ENCODE data around the gene ONECUT1. TPM values are rescaled to one million over a fixed set of nuclear protein-coding genes. Genes with fewer than 3 reads are reported as not detected.

ONECUT1 gene
- total RNA-seq, 2 experiments from 2014 or later = not detected

DNA sequence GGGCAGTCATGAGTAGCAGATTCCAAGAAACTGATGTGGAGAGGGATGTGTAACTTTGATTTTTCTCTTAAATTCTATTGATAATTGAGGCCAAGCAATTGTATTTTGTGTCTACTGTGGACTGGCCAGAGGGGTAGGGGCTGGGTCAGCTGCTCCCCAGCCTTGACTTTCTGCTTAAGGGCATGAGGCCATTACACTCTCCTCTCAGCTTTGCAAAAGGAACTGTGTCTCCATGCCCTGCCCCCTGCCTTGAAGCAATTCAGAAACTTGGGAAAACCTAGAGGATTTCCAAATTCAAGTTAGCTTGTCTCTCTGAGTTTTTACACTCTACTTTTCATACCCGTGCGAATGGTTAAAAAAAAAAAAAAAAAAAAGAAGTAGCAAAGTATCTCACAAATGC lies 38.6 kb downstream of the ONECUT1 start:
- Mint-ChIP-seq H3K4me3 (no peak overlapping the region), H3K27ac (no peak overlapping the region), H3K27me3 (peaks cover 20% of the 10 kb centered on the region), H3K36me3 (ENCODE audit: low read depth) (no peaks in the 10 kb centered on the region), H3K4me1 (ENCODE audit: low read depth) (no peaks in the 10 kb centered on the region), H3K9me3 (no peaks in the 10 kb centered on the region)
- CTCF ChIA-PET = no interaction called here
- intact Hi-C loops (cut with micrococcal nuclease) = no loop called here
- POLR2A ChIA-PET = interaction anchor here (0.6 kb wide), 1 partner anchor 705 kb away, joined by 3 read pairs; no protein-coding TSS in a partner anchor
- ATAC-seq = no peak
- TF ChIP-seq, protein P1, sequence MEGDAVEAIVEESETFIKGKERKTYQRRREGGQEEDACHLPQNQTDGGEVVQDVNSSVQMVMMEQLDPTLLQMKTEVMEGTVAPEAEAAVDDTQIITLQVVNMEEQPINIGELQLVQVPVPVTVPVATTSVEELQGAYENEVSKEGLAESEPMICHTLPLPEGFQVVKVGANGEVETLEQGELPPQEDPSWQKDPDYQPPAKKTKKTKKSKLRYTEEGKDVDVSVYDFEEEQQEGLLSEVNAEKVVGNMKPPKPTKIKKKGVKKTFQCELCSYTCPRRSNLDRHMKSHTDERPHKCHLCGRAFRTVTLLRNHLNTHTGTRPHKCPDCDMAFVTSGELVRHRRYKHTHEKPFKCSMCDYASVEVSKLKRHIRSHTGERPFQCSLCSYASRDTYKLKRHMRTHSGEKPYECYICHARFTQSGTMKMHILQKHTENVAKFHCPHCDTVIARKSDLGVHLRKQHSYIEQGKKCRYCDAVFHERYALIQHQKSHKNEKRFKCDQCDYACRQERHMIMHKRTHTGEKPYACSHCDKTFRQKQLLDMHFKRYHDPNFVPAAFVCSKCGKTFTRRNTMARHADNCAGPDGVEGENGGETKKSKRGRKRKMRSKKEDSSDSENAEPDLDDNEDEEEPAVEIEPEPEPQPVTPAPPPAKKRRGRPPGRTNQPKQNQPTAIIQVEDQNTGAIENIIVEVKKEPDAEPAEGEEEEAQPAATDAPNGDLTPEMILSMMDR (IDR thresholded peaks at IDR 0.05) = no peak
- no peak for DNase-seq

DNA sequence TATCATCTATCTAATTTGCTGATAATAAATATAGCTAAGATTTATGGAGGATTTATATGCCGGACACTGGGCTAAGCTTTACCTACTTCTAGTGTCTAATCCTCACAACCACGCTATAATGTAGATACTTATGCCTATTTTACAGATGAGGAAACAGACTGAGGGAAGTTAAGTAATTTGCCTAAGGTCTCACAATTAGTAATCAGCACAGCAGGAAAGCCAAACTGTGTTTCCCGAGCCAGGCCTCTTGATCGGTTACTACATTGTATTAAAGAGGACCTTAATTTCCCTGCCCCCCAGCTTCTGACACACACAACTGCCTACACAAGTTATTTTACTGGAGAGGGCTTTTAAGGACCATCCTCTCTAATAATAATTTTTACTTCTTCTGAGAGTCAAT lies 40.9 kb downstream of the ONECUT1 start:
- peaks cover 16% of the 10 kb centered on the region for H3K27me3 Mint-ChIP-seq
- CTCF ChIA-PET = interaction anchor here (1.3 kb wide), 1 partner anchor 13 kb away, joined by 3 read pairs; no protein-coding TSS in a partner anchor
- DNase-seq (no peak), ATAC-seq (no peak)
- no peak overlapping the region for H3K27ac Mint-ChIP-seq
- H3K4me1 Mint-ChIP-seq (ENCODE audit: low read depth) = no peaks in the 10 kb centered on the region
- H3K9me3 Mint-ChIP-seq = no peaks in the 10 kb centered on the region
- H3K4me3 Mint-ChIP-seq = no peak overlapping the region
- POLR2A ChIA-PET = no interaction called here
- intact Hi-C loops (cut with micrococcal nuclease) = no loop called here
- no peaks in the 10 kb centered on the region for H3K36me3 Mint-ChIP-seq (ENCODE audit: low read depth)
- TF ChIP-seq, protein P1 (IDR thresholded peaks at IDR 0.05) = no peak

DNA sequence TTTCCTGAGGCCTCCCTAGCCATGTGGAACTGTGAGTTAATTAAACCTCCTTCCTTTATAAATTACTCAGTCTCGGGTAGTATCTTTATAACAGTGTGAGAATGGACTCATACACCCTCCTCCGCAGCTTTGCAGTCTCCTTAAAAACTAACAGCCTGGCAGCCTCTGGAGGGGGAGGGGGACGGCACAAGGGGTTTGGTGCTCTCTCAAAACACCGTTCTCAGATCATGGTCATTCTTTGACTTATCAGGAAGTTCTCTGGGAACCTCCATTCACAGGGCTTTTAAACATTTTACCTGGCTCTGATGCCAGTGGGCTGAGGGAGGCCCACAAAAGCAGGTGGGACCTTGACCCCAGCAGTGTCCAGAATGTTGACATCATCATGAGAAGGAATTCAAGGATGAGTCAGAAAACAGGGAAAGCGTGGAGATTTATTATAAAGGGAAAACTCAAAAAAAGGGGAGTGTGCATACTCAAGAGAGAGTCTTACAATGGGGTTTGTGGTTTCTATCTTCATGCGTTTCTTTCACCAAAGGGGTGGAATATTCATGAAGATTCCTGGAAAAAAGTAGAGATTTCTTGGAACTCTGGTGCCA lies 43.9 kb downstream of the ONECUT1 start:
- no peaks in the 10 kb centered on the region for H3K4me1 Mint-ChIP-seq (ENCODE audit: low read depth)
- H3K4me3 Mint-ChIP-seq = no peak overlapping the region
- no peak overlapping the region for H3K27ac Mint-ChIP-seq
- DNase-seq = no peak
- TF ChIP-seq, protein P1 (IDR thresholded peaks at IDR 0.05) = no peak
- H3K27me3 Mint-ChIP-seq = peaks cover 12% of the 10 kb centered on the region
- POLR2A ChIA-PET = no interaction called here
- no peaks in the 10 kb centered on the region for H3K36me3 Mint-ChIP-seq (ENCODE audit: low read depth)
- H3K9me3 Mint-ChIP-seq = no peaks in the 10 kb centered on the region
- no peak for ATAC-seq
- intact Hi-C loops (cut with micrococcal nuclease) = no loop called here
- CTCF ChIA-PET = no interaction called here

DNA sequence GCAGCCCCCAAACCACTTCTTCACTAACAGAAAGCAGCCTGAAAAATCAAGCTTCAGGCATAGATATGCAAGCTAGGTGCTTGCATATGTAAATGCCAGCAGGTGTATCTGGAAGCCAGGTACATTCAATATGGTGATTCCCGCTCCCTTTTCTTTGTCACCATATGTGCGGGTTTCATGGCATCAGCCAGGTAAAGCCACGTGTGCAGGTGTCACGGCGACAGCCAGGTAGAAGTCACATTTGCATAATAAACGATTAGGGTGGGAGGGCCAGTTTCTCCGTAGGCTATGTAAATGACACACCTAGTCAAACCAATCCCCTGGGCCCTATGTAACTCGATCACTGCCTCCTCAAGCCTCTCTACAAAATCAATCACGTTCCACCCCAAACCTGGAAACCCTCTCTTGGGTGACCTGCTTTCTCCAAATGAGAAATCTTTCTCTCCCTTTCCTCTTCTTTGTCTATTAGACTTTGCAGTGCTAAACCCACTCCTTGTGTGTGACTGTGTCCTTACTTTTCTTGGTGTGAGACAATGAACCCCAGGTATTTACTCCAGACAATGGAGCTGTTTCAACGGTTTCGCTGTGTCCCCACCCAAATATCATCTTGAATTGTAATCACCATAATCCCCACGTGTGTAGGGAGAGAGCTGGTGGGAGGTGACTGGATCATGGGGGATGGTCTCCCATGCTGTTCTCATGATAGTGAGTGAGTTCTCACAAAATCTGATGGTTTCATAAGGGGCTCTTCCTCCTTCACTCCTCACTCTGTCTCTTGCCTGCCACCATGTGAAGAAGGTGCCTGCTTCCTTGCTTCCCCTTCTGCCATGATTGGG lies 44.6 kb downstream of the ONECUT1 start:
- Mint-ChIP-seq H3K4me3 (no peak overlapping the region), H3K9me3 (no peaks in the 10 kb centered on the region), H3K27ac (no peak overlapping the region), H3K27me3 (peaks cover 8% of the 10 kb centered on the region), H3K36me3 (ENCODE audit: low read depth) (no peaks in the 10 kb centered on the region), H3K4me1 (ENCODE audit: low read depth) (no peaks in the 10 kb centered on the region)
- ChIA-PET POLR2A (no interaction called here), CTCF (no interaction called here)
- DNase-seq = no peak
- intact Hi-C loops (cut with micrococcal nuclease) = no loop called here
- ATAC-seq = no peak
- TF ChIP-seq, protein P1 (IDR thresholded peaks at IDR 0.05) = no peak

DNA sequence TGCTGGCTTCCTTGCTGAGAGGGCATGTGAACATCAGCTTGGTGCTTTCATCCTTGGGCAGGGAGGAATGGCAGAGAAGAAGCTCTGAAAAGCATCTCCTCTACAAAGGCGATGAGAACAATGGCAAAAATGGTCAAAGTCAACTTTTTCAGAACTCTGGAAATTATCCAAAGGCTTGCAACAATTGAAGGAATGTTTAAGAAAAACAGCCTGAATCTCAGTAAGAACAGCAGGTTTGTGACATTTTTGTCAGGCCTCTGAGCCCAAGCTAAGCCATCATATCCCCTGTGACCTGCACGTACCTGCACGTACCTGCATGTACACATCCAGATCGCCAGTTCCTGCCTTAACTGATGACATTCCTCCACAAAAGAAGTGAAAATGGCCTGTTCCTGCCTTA lies 51.8 kb downstream of the ONECUT1 start:
- Mint-ChIP-seq H3K9me3 (no peaks in the 10 kb centered on the region), H3K36me3 (ENCODE audit: low read depth) (no peaks in the 10 kb centered on the region), H3K27ac (no peak overlapping the region), H3K27me3 (no peaks in the 10 kb centered on the region), H3K4me3 (no peak overlapping the region), H3K4me1 (ENCODE audit: low read depth) (no peaks in the 10 kb centered on the region)
- ChIA-PET CTCF (interaction anchor here (0.9 to 1.6 kb wide), 3 partner anchors 407 to 482 kb away, joined by 4 to 8 read pairs (median 4); no protein-coding TSS in a partner anchor), POLR2A (no interaction called here)
- DNase-seq (no peak), ATAC-seq (no peak)
- TF ChIP-seq, protein P1 (IDR thresholded peaks at IDR 0.05) = no peak
- intact Hi-C loops (cut with micrococcal nuclease) = no loop called here

Data from activated CD8-positive, alpha-beta T cell treated with anti-CD3 and anti-CD28 coated beads for 36 hours (primary cell).